NCI-H2227 (cell line): ENCODE data around the gene CXorf58.

Experiments
- DNase-seq: peaks from one replicate; lab custom pipeline; 2025; ENCODE audit not compliant: unreplicated experiment; lab: John Stamatoyannopoulos, UW

The CXorf58 gene

DNA sequence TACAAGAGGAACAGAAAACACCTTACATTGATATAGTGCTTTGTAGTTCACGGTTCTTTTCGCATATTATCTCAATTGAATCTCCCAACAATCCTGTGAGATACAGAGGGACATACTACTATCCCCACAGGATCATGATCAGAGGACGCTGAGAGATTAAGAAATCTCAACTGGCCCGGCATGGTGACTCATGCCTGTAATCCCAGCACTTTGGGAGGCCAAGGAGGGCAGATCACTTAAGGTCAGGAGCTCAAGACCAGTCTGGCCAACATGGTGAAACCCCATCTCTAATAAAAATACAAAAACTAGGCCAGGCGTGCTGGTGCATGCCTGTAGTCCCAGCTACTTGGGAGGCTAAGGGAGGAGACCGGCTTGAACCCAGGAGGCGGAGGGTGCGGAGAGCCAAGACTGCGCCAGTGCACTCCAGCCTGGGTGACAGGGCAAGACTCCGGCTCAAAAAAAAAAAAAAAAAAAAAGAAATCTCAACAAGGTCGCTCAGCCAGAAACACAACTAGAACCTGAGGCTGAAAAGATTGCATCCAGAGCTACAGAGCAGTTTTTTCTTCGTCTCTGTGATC, 7.5 kb upstream of the CXorf58 start:
- DNase-seq, result no peak

DNA sequence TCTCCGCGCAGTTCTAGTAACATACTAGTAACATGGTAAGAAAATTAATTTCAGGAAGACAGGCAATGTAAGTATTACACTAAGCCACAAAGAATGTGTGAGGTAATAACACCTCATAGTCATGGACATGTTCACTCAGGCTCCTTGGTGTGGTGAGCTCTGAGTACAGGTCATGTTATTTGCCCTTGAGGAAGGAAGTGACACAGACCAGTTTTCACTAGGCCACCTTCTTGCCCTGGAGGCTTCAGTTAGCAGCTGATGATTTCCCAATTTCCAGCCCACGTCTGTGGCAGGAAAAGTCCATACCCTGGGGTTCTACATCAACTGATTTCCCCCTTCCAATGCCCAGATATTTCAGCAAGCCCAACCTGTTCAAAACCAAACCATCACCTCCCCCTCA, 6.7 kb upstream of the CXorf58 start:
- no peak for DNase-seq

DNA sequence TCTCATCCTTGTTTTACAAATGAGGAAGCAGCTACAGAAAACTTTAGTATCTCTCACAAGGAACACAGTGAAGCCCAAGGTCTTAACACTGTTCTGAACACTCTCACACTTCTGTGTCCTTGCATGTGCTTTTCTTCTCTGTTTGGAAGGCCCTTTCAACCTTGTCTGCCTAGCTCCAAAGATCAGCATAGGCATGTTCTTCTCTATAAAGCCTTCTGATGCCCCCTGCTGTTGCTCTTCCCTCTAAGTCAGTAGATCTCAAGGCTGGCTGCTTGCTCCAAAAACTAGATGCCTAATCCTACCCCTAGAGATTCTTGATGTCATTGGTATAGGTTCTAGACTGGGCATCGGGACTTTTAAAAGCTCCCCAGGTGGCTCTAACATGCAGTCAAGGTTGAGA, 6.0 kb upstream of the CXorf58 start:
- DNase-seq, result peak; percentile 61

DNA sequence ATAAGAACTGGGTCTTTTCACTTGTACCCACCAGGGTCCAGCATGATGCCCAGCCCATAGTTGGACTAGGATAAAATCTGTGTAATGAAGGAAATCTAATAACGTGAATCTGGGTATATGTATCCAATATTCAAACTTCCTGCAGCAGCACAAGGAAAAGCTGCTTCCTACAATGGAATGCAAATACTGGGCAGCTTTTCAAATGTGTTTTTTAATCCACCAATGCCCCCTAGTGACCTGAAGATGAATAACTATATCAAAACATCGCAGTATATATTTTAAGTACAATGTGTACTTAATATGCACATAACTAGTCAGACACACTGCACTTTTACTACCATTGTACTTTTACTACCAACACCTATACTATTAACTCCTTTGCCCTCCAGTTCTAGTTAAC, 5.4 kb upstream of the CXorf58 start:
- peak; percentile 77 for DNase-seq

DNA sequence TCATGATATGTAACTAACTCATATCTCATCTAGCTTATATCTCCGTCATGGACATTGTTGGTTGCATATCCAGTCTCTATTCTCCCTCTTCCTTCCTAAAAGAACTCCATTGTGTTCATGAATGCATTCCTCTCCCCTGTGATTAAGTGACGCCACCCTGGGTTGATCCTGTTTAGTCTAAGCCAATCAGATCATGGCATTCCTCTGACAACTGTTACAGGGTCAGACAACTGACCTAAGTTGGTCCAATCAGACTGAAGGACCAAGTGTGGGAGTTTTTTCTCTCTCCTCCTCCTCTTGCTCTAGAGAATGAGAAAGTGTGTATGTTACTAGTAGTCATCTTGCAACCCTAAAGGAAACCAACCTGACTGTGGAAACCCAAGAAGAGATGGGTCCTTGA, 3.7 kb upstream of the CXorf58 start:
- DNase-seq, result peak; percentile 22

DNA sequence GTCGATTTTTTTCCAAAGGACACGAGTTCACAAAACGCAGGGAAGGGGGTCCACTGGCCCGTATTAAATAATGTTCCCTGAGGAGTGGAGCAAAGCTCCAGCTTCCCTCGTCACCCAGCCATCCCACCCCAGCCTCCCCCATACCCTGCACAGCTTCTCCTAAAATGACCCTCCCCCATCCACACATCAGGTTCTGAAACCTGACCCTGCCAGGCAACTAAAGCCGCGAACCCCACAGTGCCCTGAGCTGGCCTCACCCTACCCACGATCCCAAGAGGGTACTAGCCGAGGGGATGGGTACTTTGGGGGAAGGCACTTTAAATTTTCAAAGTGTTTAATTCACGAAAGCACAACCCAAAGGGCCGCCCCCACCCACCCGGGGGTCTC, 702 bp upstream of the CXorf58 start:
- no peak for DNase-seq

DNA sequence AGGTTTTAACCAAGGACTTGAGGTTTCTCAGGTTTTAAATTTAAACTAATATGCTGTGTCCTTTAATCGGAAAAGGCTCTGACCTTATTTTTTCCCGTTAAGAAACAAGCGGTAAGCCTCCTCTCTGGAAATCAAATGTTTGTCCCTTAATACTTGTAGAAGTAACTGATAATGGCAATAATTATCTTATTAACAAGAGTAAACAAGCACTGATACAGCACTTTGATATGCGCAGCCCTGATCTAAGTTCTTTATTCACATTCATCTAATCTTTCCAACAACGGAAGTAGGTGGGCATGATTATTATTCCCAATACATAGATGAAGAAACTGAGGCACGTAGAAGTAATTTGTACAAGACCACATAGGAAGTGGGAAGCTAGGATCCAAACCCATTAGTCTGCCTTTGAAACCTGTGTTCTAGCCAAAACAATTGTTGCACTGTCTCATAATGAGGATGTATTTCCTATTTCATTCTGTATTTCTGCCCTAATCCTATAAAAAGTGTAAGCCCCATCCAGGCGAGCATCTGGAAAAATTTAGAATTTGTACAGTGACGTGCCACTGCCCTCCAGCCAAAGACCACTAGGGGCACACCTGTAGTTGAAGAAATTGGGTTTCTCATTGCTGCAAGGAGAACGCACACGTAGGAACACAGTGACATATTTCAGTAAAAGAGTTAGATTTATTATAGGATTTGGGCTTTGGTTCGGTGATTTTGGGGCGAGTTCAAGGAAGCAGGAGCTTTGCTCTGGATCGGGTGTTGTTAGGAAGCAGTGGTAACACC, 606 bp downstream of the CXorf58 start:
- peak; percentile 61 for DNase-seq

DNA sequence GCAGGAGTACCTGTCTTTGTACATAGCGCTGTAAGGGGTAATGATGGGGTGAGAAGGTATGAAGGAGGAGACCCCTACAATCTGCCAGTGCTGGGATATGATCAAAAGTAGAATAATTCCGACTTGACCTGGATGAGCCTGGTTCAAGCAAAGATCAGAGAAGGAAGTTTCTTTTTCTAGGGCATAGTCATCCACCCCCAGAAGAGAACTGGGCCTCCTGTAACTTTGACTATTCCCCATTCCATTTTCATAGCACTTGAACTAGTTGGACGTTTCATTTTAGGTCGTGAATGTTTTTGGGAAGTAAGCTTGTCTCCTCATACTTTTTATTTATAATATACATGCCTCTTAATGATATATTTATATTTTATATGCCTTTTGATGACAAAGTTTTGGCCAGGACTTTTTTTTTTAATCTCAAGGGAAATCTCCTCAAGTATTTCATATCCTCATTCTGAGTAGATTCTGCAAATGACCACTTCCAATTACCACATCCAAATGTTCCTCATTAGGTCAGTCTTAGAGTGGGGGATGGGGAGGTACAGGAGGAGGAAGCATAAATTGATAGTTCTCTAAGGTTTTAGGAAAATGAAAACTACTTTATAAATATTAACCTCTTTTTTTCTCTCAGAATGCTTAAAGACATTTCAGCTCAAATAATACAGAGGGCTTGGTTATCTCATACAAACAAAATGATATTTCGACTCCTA, 3.5 kb downstream of the CXorf58 start:
- no peak for DNase-seq

DNA sequence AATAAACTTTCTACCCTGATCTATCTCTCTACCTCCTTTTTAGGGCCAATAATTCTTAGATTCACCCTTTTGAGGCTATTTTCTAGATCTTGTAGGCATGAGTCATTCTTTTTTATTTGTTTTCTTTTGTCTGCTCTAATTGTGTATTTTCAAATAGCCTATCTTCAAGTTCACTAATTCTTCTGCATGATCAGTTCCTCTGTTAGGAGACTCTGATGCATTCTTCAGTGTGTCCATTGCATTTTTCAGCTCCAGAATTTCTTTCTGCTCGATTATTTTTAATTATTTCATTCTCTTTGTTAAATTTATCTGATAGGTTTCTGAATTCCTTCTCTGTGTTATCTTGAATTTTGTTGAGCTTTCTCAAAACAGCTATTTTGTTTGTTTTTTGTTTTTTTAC, 11.3 kb downstream of the CXorf58 start:
- no peak for DNase-seq

DNA sequence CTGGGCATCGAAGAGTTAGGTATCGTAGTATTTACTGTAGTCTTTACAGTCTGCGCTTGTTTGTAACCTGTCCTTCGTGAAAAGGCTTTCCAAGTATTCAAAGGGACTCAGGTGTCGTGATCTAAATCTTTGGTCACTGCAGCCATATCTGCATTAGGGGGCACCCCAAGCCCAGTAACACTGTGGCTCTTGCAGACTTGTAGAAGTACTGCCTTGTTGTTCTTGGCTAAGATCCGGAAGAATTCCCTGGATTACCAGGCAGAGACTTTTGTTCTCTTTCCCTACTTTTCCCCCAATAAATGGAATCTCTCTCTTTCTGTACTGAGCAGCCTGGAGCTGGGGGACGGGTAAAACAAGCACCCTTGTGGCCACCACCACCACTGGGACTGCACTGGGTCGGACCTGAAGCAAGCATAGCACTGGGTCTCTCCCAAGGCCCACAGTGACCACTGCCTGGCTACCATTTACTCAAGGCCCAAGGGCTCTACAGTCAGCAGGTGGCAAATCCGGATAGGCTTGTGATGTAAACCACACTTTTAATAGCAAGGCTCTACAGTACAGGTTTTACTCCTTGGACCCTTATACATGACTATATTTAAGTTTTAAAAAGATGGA, 12.0 kb downstream of the CXorf58 start:
- no peak for DNase-seq

DNA sequence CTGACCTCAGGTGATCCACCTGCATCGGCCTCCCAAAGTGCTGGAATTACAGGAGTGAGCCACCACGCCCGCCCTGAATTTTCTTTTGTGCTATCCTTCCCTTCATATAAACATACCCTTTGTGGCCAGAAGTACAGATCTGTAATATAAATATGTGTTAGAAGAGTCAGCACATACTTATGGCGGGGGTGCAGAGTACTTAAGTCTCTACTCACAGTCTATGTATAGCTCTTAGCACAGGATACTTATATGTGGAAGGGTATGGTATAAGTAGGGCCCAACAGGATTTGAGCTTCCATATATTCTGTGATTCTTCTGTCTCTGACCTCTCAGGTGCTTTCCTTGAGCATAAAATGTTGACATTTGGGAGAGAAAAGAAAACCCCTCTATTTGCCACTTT, 18.2 kb downstream of the CXorf58 start:
- no peak for DNase-seq

DNA sequence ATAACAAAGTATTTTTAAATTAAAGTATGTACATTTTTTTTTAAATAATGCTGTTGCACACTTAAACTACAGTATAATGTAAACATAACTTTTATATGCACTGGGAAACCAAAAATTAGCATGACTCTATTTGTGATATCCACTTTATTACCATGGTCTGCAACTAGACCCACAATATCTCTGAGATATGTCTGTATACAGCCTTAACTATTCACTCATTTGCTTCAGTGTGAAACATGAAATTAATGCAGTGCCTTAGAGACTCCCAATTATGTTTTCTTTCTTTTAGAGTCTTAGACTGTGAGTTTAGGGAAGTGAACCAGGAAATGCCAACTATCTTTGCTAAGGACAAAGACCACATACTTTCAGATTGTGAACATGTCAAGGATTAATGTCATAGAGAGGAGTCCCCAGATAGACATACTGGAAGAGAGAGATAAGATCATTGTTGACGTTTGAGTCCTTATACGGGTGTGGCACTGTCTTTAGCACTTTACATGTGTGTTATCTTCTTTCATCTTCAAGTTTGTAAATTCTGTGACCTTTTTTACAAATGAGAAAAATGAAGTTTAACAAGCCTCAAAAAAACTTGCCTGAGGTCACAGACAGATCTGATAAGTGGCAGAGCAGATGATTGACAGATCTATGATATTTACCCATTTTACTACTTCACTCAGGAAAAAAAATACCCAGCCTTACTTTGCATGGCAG, 23.2 kb downstream of the CXorf58 start:
- no peak for DNase-seq

DNA sequence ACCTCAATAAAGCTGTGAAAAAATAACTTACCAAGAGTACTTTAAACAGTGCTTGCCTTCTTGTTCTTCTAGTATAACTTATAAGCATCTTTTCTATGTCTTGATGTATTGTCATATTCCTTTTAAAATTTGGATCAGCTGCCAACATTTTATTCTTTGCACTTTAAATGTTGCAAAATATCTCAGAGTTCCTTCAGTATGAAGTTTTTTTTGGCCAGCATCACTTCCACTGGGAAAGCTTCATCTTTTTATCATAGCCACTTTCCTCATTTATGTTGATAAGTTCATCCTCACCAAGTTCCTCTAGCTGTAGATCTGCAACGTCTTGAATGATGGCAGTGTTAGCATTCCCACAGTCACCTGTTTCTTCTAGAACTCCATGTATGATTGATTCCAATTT, 24.2 kb downstream of the CXorf58 start:
- DNase-seq, result no peak

DNA sequence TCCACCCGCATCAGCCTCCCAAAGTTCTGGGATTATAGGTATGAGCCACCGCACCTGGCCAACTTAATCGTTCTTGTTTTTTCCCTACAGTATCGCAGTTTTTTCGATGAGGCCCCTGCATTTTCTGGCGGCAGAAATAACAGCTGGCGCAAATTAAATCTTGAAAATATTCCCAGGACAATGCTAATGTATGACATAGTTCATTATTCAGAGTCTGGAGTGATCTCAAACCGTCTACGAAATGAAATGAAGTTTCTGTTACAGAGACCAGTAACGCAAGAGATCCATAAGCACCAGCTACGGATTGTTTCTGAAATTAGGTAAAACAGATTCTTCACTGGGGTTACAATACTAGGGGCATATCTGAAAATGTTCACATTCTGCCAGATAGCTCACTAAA, 27.3 kb downstream of the CXorf58 start:
- DNase-seq, result no peak

DNA sequence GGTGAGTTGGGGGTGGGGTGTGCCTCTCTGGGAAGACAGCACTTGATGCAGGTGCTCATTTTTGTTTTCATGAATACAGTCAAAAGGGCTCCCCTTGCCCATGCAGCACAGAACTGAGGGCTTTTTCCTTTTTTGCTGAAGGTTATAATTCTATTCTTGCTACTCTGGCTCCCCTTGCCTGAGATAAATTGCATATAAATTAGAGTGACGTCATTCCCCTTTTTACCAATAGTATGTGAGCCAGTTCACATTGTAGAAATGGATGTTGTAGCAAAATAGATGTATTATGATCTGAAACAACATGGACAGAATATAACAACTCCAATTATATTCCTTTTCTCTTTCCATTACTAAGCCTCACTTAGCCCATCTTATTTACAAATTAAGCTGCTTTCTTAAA, 28.4 kb downstream of the CXorf58 start:
- peak; percentile 50 for DNase-seq

DNA sequence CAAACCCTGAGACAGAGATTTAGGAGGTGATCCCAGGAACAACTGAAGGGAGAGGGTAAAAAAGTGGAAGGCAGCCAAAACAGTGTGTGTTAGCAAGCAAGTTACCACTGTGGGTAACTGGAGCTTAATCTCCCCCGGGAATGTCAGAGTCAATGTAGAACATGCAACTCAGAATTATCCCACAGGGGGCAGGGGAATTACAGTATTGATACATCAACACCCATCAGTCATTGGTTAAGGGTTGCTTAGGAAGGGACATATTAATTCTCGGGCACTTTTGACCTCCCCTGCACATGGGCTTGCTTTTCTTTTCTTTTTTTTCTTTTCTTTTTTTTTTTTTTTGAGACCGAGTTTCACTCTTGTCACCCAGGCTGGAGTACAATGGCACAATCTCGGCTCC, 29.3 kb downstream of the CXorf58 start:
- no peak for DNase-seq

DNA sequence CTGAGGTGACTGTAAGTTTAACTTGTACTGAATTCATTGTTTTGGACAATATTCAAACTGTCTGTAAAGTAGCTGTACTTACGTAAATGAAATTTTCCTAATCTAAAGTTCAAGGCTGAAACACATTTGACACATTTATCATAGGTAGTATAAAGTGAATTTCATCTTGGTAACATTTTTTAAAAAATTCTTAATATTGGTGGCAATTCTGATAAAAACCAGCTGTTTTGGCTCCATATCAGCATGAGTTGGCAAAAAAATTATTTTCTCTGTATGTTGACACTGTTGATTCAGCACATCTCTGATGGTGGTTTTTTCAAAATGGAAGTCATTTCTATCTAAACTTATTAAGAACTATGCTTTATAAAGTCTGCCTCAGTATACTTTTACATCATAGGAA, 30.9 kb downstream of the CXorf58 start:
- DNase-seq, result no peak

DNA sequence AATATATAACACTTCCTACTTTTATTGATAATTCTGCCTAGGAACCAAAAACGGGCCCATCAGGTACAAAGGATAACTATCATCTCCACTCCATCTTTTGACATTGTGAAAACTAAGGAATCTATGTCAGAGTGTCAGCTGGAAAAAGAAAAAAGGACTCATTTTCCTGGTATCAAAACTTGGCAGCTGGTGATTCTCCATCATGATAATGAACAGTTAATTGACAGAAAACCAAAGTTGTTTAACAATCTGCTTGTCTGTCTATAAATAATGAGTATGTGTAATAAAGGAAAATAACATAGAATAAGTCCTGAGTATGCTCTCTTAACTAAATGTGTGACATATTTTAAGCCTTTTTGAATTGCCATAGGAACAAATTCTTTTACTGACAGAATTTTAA, 31.4 kb downstream of the CXorf58 start:
- no peak for DNase-seq

DNA sequence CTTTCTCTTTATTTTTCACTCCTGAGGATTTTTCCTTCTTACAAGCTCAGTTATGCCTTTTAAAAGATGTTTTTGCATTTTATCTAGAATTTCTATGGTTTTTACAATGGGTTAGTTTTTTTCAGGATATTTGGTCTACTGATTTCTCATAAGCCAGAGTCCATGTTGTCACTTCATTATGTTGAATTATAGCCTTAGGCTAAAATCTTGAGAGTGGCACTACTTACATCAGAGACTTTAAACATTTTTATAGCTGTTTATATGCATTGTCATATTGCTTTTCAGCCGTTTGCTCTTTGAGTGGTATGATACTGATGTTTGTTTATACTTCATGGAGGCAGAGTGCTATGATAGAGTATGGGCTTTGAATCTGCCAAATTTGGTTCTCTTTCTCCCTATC, 36.4 kb downstream of the CXorf58 start:
- no peak for DNase-seq

DNA sequence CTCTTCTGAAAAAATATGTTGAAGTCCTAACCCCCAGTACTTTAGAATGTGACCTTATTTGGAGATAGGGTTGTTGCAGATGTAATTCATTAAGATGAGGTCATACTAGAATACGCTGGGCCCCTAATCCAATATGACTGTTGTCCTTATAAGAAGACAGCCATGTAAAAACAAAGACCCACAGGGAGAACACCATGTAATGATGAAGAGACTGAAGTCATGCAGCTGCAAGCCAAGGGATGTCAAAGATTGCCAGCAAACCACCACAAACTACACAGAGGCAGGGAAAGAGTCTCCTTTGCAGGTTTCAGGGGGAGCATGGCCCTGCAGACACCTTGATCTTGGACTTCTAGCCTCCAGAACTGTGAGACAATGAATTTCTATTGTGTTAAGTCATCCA, 37.4 kb downstream of the CXorf58 start:
- DNase-seq, result no peak

DNA sequence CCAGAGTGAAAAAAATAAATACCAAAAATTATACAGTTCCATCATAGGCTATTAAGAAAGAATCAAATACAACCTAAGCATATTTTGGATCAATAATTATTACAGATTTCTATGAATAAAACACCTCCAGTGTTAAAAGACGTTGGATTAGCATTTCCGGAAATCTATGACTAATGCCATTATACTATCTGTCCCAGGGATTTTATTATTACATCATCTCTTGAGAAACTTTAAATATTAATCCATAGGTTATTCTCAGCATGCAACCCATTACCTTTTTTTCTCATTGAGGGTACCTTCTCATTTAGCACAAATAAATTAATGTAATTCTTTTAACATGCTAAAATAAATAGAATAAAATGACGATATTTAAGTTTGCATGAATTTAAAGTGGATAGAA, 44.6 kb downstream of the CXorf58 start:
- no peak for DNase-seq
